Transverse colon (tissue), 4 donors: Measurements from ENCODE around the gene ADGRB2. TPM values are rescaled to one million over a fixed set of nuclear protein-coding genes. Genes with fewer than 3 reads are reported as not detected.
A peak's percentile ranks its signal among the peaks of the same experiment; 100 is the strongest.

Experiments used
- DNase-seq: peaks from one replicate; pipeline ENCODE4 v3.0.0-alpha.2; 2019
- H3K27ac ChIP-seq, 4 donors: fragments of 200-600 bp; sonication (generic); 2 replicates each; pipeline ENCODE4 v1.5.1; 2016 to 2018; ENCODE audit warnings: inconsistent platforms in 4 of 4
- H3K27me3 ChIP-seq: fragments of 200-600 bp; sonication (generic); 2 replicates; pipeline ENCODE4 v1.5.1; 2017; ENCODE audit warnings: inconsistent platforms
- H3K36me3 ChIP-seq, 4 donors: fragments of 200-600 bp; sonication (generic); 2 replicates each; pipeline ENCODE4 v1.5.1; 2017 to 2019; ENCODE audit warnings: inconsistent platforms in 4 of 4
- H3K4me1 ChIP-seq, 4 donors: fragments of 200-600 bp; sonication (generic); 2 replicates each; pipeline ENCODE4 v1.5.1; 2017 to 2020; ENCODE audit warnings: inconsistent platforms in 4 of 4
- H3K4me3 ChIP-seq, 4 donors: fragments of 200-600 bp; sonication (generic); 1 replicate in 1 of 4; 2 replicates in 3 of 4; pipeline versions ENCODE4 v1.5.1 to v1.6.1; 2017 to 2019; ENCODE audit warnings: inconsistent platforms in 4 of 4
- H3K9me3 ChIP-seq, 2 donors: fragments of 200-600 bp; sonication (generic); 2 replicates each; pipeline ENCODE4 v1.5.1; 2017 to 2019; ENCODE audit warnings: inconsistent platforms in 2 of 2
- EP300 ChIP-seq: sonication (generic); formaldehyde crosslinking; IDR thresholded peaks from one replicate; pipeline ENCODE4 v1.6.1; 2017; ENCODE audit warnings: antibody characterized with exemption, low read depth
- POLR2A ChIP-seq: fragments of 450-650 bp; IDR thresholded peaks from one replicate; pipeline ENCODE4 v1.6.1; 2016; ENCODE audit warnings: antibody characterized with exemption, mild to moderate bottlenecking, moderate library complexity
- POLR2AphosphoS5 ChIP-seq, 3 donors: sonication (generic); formaldehyde crosslinking; IDR thresholded peaks; one replicate each; pipeline ENCODE4 v1.6.1; 2016; ENCODE audit warnings: antibody characterized with exemption in 3 of 3
- WGBS, 2 donors: methylation state at CpG; one replicate each; pipeline ENCODE4 v1.1.5; 2018; ENCODE audit warnings: low coverage in 1 of 2; 5-methylcytosine and 5-hydroxymethylcytosine counted together
- in situ Hi-C, 4 donors: fragments of 200-750 bp; cut with MboI; loops; one replicate each; pipeline versions ENCODE4 v1.15.0 to v1.15.1; 2017; ENCODE audit warnings: low sequenced_read_pairs in 3 of 4, low pct_ligation_motif_present in 1 of 4, low pct_unique_long_range_greater_than_20kb in 1 of 4
- intact Hi-C: fragments of 100-400 bp; cut with DNase I; formaldehyde crosslinking; loops from one replicate; pipeline ENCODE4 v1.15.1; 2023; ENCODE audit warnings: low total_unique reads
- total RNA-seq, 4 donors: library from RNA; depleted of rRNA; stranded (reverse); fragments of >200 nt; gene quantifications; one replicate each; pipeline ENCODE4 v1.1.0, GENCODE V29; 2016
- TF ChIP-seq, protein P1 (sequence below), 5 experiments: fragments of 200-600 bp in 3 of 5; fragments of 450-650 bp in 2 of 5; sonication (generic) in 3 of 5; IDR thresholded peaks; 1 replicate in 2 of 5; 2 replicates in 3 of 5; pipeline ENCODE4 v1.5.1; 2016 to 2017; ENCODE audit warnings: antibody characterized with exemption in 5 of 5, inconsistent platforms in 3 of 5, mild to moderate bottlenecking in 2 of 5, moderate library complexity in 1 of 5

ADGRB2 gene
- total RNA-seq, 4 donors from 2014 or later, result 0.55 to 4.2 (median 1.1) TPM; not detected in 1

DNA sequence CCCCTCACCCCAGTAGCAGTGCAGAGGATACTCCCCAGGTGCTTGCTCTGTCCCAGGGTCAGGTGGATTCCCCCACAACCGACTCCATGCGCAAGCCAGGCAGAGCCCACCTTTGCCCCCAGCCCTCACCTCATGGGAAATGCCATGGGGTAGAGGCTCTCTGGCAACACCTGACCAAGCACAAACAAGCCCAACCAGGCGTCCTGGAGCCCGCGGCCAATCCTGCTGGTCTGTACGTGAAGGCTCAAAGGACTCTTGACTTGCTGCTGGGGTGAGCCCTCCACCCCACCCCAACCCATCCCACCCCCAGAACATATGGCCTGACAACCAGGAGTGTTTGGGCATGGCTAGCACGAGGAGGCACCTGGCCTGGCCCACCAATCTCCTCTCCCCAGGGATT lies 1.8 kb downstream of the ADGRB2 start:
- TF ChIP-seq, protein P1, sequence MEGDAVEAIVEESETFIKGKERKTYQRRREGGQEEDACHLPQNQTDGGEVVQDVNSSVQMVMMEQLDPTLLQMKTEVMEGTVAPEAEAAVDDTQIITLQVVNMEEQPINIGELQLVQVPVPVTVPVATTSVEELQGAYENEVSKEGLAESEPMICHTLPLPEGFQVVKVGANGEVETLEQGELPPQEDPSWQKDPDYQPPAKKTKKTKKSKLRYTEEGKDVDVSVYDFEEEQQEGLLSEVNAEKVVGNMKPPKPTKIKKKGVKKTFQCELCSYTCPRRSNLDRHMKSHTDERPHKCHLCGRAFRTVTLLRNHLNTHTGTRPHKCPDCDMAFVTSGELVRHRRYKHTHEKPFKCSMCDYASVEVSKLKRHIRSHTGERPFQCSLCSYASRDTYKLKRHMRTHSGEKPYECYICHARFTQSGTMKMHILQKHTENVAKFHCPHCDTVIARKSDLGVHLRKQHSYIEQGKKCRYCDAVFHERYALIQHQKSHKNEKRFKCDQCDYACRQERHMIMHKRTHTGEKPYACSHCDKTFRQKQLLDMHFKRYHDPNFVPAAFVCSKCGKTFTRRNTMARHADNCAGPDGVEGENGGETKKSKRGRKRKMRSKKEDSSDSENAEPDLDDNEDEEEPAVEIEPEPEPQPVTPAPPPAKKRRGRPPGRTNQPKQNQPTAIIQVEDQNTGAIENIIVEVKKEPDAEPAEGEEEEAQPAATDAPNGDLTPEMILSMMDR (IDR thresholded peaks at IDR 0.05), result no peak
- no peak for TF ChIP-seq POLR2A
- TF ChIP-seq POLR2AphosphoS5 (IDR thresholded peaks at IDR 0.05), result no peak
- no peak for TF ChIP-seq EP300
- H3K9me3 ChIP-seq, result no peaks in the 10 kb centered on the region
- H3K36me3 ChIP-seq, result no peaks in the 10 kb centered on the region
- peak overlapping the region in 2 of 4 donors; percentile 29 to 61 for H3K4me3 ChIP-seq
- H3K27me3 ChIP-seq, result peaks cover 70% of the 10 kb centered on the region
- intact Hi-C loops (no loop called here), in situ Hi-C loops (no loop called here)
- H3K27ac ChIP-seq, result no peak overlapping the region
- 50% methylated on average over 2 of the region's 7 CpGs; no CpG with 5 or more reads in 1 of the 2 donors for WGBS, 2 donors
- H3K4me1 ChIP-seq, result peaks cover 12 to 43% (median 31%) of the 10 kb centered on the region in 4 donors
- no peak for DNase-seq

- H3K36me3 ChIP-seq, result no peaks in the 10 kb centered on the region
- no peak for DNase-seq
- no peak overlapping the region for H3K27ac ChIP-seq
- peaks cover 65% of the 10 kb centered on the region for H3K27me3 ChIP-seq
- intact Hi-C loops (no loop called here), in situ Hi-C loops (no loop called here)
- WGBS, 2 donors, result 48 to 58% methylated on average over 6 of the region's 6 CpGs
- peaks cover 12 to 43% (median 31%) of the 10 kb centered on the region in 4 donors for H3K4me1 ChIP-seq
- TF ChIP-seq, protein P1 (IDR thresholded peaks at IDR 0.05), result no peak
- TF ChIP-seq EP300, result no peak
- no peak for TF ChIP-seq POLR2A
- no peak for TF ChIP-seq POLR2AphosphoS5 (IDR thresholded peaks at IDR 0.05)
- no peaks in the 10 kb centered on the region for H3K9me3 ChIP-seq
- no peak overlapping the region for H3K4me3 ChIP-seq
These were observed 2.3 kb downstream of the ADGRB2 start for GRCh38 chr1:31761883-31762282.

DNA sequence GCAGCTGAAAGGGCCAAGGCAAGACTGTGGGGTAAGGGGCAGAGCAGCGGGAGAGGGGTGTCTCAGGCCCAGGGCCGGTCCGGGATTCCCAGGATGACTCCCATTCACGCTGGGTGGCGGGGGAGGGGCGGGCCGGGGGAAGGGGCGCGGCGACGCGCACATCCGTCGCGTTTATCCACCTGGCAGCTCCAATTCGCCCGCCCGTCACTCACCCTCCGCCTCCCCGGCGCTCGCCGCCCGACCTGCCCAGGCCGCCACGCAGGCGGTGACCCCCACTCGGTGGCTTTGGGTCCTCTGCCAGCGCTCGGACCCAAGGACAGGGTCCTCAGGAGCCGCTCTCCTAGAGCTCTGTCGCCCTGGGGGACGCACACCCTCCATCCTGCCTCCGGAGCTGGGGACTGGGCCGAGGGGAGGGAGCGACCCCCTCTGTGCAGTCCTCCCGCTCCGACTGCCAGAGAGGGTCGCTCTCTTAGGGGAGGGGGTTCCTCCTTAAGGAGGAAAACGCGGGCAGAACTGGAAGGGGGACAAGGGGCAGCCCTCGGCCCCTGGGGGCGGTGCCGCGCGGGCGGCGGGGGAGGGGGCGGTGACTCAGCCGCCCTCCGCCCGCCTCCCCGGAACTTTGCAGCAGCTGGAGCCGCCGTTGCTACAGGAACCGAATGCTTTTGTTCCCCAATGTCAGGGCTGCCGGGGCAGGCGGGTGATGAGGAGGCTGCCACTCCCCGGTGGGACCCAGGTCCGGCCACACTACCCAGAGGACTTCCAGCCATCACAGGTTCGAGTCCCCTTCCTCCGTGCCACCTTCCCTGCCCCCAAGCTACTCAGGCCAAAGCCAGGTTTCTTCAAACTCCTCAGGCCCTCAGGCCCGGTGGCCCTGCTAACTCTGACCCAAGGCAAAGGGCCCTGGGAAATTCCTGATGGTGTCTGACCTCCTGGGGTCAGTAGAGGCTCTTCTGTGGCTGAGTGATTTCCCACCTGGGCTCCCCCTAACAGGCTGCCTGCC lies 3.4 kb downstream of the ADGRB2 start:
- no peaks in the 10 kb centered on the region for H3K9me3 ChIP-seq
- H3K4me1 ChIP-seq, result peaks cover 12 to 43% (median 31%) of the 10 kb centered on the region in 4 donors
- TF ChIP-seq, protein P1 (IDR thresholded peaks at IDR 0.05), result no peak
- TF ChIP-seq EP300, result no peak
- no peak for TF ChIP-seq POLR2AphosphoS5 (IDR thresholded peaks at IDR 0.05)
- TF ChIP-seq POLR2A, result no peak
- intact Hi-C loops, result no loop called here
- in situ Hi-C loops, result no loop called here
- WGBS, 2 donors, result 0 to 3% methylated on average over 7 to 41 of the region's 63 CpGs
- peak overlapping the region; percentile 31 to 65 (median 54) for H3K4me3 ChIP-seq
- no peaks in the 10 kb centered on the region for H3K36me3 ChIP-seq
- H3K27ac ChIP-seq, result peak overlapping the region in 1 of 4 donors; percentile 38
- H3K27me3 ChIP-seq, result peaks cover 59% of the 10 kb centered on the region
- peak; percentile 67 for DNase-seq

GRCh38 chr1:31759298-31760023 lies 4.7 kb downstream of the ADGRB2 start:
- intact Hi-C loops, result no loop called here
- no peak for DNase-seq
- Histone ChIP-seq H3K9me3 (no peaks in the 10 kb centered on the region), H3K4me1 (peaks cover 10 to 39% (median 29%) of the 10 kb centered on the region in 4 donors), H3K27ac (no peak overlapping the region), H3K4me3 (no peak overlapping the region), H3K27me3 (peaks cover 45% of the 10 kb centered on the region), H3K36me3 (no peaks in the 10 kb centered on the region)
- 71 to 74% methylated on average over 5 to 10 of the region's 10 CpGs for WGBS, 2 donors
- in situ Hi-C loops, result no loop called here
- TF ChIP-seq POLR2AphosphoS5 (IDR thresholded peaks at IDR 0.05) (no peak), EP300 (no peak), POLR2A (no peak)
- TF ChIP-seq, protein P1 (IDR thresholded peaks at IDR 0.05), result no peak
